ENCODE data around the gene DIRAS3. TPM values are rescaled to one million over a fixed set of nuclear protein-coding genes. Genes with fewer than 3 reads are reported as not detected.

DIRAS3 gene
- total and polyA plus RNA-seq, 3 donors from 2014 or later = 0.39 to 13.8 (median 2.0) TPM

DNA sequence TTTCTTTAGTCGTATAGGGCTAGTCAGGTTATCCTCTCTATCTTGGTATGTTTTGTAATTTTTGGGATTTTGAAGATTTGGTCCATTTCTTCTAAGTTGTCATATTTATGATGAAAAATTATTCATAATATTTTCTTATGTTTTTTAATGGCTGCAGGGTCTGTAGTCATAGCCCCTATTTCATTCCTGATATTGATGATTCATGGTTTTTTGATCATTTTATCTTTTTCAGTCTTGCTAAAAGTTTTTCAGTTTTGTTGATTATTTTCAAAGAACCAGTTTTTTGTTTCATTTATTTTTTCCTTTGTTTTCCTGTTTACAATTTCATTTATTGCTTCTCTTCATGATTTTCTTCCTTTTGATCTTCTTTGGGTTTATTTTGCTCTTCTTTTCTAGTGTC lies 50.2 kb downstream of the DIRAS3 start:
- intact Hi-C loops (cut with DNase I; ENCODE audit: low total_unique reads) = no loop called here

DNA sequence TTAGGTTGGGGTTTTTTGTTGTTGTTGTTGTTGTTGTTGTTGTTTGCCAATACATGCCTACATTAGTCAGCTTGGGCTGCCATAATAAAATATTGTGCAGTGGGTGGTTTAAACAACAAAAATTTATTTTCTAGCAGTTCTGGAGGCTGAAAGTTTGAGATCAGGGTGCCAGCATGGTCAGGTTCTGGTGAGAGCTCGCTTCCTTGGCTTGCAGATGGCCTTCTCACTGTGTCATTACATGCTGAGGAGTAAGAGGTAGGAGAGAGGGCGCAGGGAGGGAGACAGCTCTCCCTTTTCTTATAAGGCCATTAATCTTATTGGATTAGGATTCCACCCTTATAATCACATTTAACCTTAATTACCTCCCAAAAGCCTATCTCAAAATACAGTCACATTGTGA lies 52.7 kb downstream of the DIRAS3 start:
- intact Hi-C loops (cut with DNase I; ENCODE audit: low total_unique reads) = no loop called here
- TF ChIP-seq, protein P1, sequence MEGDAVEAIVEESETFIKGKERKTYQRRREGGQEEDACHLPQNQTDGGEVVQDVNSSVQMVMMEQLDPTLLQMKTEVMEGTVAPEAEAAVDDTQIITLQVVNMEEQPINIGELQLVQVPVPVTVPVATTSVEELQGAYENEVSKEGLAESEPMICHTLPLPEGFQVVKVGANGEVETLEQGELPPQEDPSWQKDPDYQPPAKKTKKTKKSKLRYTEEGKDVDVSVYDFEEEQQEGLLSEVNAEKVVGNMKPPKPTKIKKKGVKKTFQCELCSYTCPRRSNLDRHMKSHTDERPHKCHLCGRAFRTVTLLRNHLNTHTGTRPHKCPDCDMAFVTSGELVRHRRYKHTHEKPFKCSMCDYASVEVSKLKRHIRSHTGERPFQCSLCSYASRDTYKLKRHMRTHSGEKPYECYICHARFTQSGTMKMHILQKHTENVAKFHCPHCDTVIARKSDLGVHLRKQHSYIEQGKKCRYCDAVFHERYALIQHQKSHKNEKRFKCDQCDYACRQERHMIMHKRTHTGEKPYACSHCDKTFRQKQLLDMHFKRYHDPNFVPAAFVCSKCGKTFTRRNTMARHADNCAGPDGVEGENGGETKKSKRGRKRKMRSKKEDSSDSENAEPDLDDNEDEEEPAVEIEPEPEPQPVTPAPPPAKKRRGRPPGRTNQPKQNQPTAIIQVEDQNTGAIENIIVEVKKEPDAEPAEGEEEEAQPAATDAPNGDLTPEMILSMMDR (IDR thresholded peaks at IDR 0.05) = no peak
- no peak for TF ChIP-seq POLR2A (IDR thresholded peaks at IDR 0.05)
- Histone ChIP-seq H3K4me1 (no peaks in the 10 kb centered on the region), H3K4me3 (no peak overlapping the region), H3K27me3 (no peaks in the 10 kb centered on the region), H3K9me3 (no peaks in the 10 kb centered on the region), H3K36me3 (ENCODE audit: low read depth, missing control alignments) (no peaks in the 10 kb centered on the region), H3K27ac (no peak overlapping the region)
- 87 to 97% methylated on average over 2 of the region's 2 CpGs for WGBS, 2 donors
- no peak for DNase-seq

More for the DNA sequence above, 50.2 kb downstream of the DIRAS3 start:
- DNase-seq = no peak
- Histone ChIP-seq H3K27ac (no peak overlapping the region), H3K36me3 (ENCODE audit: low read depth, missing control alignments) (no peaks in the 10 kb centered on the region), H3K9me3 (no peaks in the 10 kb centered on the region), H3K4me3 (no peak overlapping the region), H3K27me3 (no peaks in the 10 kb centered on the region), H3K4me1 (no peaks in the 10 kb centered on the region)
- WGBS, 2 donors = 0 to 42% methylated on average over 1 of the region's 1 CpG
- TF ChIP-seq, protein P1 (IDR thresholded peaks at IDR 0.05) = no peak
- no peak for TF ChIP-seq POLR2A (IDR thresholded peaks at IDR 0.05)

Other genes starting within 250 kb of the DIRAS3 start
- gene GNG12, start 217.2 kb downstream of the DIRAS3 start, total RNA-seq = 10 to 100 TPM; 28.1 to 46.0 TPM
- gene GNG12, start 217.2 kb downstream of the DIRAS3 start, polyA plus RNA-seq (ENCODE audit: insufficient read depth, low read depth, low replicate concordance) = 39.3 TPM
- gene WLS, start 181.9 kb upstream of the DIRAS3 start, total RNA-seq = 10 to 100 TPM; 32.6 to 93.7 TPM
- 75.5 TPM for gene WLS, start 181.9 kb upstream of the DIRAS3 start, polyA plus RNA-seq (ENCODE audit: insufficient read depth, low read depth, low replicate concordance)

Data from testis (tissue), 3 donors.